HepG2 (cell line): ENCODE data around the gene SYNGR2.

Experiments used
- ZZZ3 ChIP-seq: sonication (generic); formaldehyde crosslinking; IDR thresholded peaks from 2 replicates; pipeline ENCODE4 v1.4.0; 2020; ENCODE audit warnings: missing genetic modification reagents, mild to moderate bottlenecking, borderline replicate concordance
- TF ChIP-seq, protein P1 (sequence below): sonication (generic); formaldehyde crosslinking; IDR thresholded peaks from 2 replicates; pipeline ENCODE4 v1.8.1; 2023; ENCODE audit warnings: mild to moderate bottlenecking, inconsistent platforms, moderate library complexity, missing genetic modification reagents, borderline replicate concordance

DNA sequence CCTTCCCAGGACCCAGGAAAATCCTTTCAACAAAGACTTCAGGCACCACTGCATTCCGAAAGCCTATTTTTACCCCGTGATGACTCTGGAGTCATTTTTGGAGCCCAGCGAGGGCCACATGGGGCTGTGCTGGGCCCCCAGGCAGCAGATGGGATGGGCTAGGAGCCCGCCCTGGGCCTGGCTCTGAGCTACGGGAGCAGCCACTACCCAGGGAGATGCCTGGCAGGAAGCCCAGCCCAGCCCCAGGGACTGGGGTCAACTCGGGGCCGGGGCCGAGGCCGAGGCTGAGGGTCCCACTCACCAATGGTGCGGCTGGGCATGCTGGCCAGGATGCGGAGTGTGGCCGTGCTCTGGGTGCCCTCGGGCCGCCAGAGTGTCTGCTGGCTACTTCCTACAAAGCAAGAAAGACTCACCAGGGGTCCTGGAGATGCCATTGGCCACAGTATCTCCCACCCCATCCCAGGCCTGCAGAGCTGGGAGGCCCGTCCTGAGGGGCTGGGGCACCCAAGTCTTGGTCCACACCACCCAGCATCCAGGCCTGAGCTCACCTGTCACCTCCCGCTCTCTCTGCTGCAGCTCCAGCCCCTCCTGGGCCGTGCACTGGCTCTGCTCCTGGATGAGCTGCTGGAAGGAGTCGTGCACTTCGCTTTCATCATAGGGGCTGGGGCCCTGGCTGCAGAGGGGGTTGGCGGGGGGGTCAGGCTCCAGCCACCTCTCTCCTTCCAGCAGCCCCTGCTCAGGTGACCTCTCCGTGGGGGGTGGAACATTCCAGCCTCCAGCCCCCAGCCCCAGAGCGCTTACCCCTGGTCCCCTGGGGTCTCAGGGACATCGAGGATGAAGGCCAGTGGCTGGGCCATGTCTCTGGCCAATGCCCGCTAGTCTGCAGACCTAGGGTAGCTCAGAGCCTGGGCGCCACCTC is 42.1 kb upstream of the SYNGR2 start:
- TF ChIP-seq, protein P1, sequence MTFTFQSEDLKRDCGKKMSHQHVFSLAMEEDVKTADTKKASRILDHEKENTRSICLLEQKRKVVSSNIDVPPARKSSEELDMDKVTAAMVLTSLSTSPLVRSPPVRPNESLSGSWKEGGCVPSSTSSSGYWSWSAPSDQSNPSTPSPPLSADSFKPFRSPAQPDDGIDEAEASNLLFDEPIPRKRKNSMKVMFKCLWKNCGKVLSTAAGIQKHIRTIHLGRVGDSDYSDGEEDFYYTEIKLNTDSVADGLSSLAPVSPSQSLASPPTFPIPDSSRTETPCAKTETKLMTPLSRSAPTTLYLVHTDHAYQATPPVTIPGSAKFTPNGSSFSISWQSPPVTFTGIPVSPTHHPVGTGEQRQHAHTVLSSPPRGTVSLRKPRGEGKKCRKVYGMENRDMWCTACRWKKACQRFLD (CRISPR knock-in tag), result no peak
- no peak for TF ChIP-seq ZZZ3 (CRISPR knock-in tag)
